Neural progenitor cell (in vitro differentiated cells): ENCODE data around the gene TRAPPC11.

ENCODE experiments used
- EZH2 ChIP-seq: fragments of 200-600 bp; sonication (generic); IDR thresholded peaks from 2 replicates; pipeline ENCODE4 v1.6.1; 2017; ENCODE audit warnings: antibody characterized with exemption, mild to moderate bottlenecking, moderate library complexity
- EZH2phosphoT487 ChIP-seq: fragments of 200-600 bp; sonication (generic); IDR thresholded peaks from 2 replicates; pipeline ENCODE4 v1.6.1; 2017; ENCODE audit warnings: antibody characterized with exemption
- TF ChIP-seq, protein P1 (sequence below): fragments of 200-600 bp; sonication (generic); IDR thresholded peaks from 2 replicates; pipeline ENCODE4 v1.5.1; 2017; ENCODE audit warnings: antibody characterized with exemption, mild to moderate bottlenecking

DNA sequence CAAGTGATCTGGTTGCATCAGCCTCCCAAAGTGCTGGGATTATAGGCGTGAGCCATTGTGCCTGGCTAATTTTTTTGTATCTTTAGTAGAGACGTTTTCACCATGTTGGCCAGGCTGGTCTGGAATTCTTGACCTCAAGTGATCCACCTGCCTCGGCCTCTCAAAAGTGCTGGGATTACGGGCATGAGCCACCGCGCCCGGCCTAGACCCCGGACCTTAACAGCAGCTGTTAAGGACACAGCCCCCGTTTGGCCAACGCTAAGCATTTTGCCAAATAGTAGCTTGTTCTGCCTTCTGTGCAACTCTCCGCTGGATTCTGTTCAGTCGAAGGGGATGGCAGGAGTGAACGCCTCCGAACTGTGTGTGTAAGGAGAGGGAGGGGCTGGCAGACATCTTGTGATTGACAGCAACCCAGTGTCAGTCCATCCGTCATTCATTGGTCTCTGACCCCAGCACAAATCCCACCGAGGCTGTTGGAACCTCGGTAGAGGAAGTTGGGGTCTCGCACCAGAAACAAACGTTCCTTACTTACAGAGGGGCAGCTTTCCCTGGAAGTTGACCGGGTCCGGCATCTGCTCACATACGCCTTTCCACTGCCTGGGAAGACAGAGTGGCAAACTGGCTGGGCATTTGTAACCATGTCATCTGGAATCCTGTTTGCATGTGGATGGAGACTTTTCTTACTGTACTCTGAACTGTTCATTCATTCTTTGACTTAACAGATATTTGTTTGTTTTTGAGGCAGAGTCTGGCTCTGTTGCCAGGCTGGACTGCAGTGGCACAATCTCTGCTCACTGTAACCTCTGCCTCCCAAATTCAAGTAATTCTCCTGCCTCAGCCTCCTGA is 69.4 kb downstream of the TRAPPC11 start:
- TF ChIP-seq EZH2phosphoT487: no peak
- TF ChIP-seq, protein P1, sequence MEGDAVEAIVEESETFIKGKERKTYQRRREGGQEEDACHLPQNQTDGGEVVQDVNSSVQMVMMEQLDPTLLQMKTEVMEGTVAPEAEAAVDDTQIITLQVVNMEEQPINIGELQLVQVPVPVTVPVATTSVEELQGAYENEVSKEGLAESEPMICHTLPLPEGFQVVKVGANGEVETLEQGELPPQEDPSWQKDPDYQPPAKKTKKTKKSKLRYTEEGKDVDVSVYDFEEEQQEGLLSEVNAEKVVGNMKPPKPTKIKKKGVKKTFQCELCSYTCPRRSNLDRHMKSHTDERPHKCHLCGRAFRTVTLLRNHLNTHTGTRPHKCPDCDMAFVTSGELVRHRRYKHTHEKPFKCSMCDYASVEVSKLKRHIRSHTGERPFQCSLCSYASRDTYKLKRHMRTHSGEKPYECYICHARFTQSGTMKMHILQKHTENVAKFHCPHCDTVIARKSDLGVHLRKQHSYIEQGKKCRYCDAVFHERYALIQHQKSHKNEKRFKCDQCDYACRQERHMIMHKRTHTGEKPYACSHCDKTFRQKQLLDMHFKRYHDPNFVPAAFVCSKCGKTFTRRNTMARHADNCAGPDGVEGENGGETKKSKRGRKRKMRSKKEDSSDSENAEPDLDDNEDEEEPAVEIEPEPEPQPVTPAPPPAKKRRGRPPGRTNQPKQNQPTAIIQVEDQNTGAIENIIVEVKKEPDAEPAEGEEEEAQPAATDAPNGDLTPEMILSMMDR: no peak
- TF ChIP-seq EZH2: no peak
